ENCODE results near the gene DOCK8.

Gene DOCK8

GRCh38 chr9:479971-480350 is 265.3 kb downstream of the DOCK8 start:
- Mint-ChIP-seq H3K36me3 (peaks cover 3% of the 10 kb centered on the region), H3K4me3 (no peak overlapping the region), H3K27ac (no peak overlapping the region), H3K27me3 (no peaks in the 10 kb centered on the region), H3K4me1 (no peaks in the 10 kb centered on the region), H3K9me3 (no peaks in the 10 kb centered on the region)
- CTCF ChIA-PET: no interaction called here
- no peak for DNase-seq

DNA sequence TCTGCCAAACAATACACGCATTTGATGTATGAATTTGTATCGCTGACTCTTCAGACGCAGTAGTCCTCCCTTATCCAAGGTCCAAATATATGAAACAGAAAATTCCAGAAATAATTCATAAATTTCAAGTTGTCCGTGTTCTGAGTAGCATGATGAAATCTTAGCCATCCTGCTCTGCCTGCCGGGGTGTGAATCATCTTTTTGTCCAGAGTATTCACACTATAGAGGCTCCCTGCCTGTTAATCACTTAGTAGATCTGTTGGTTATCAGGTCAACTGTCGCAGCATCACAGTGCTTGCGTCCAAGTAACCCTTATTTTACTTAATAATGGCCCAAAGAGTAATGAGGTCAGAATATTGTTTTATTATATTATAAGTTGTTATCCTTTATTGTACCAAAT is 268.1 kb downstream of the DOCK8 start:
- H3K4me1 Mint-ChIP-seq: no peaks in the 10 kb centered on the region
- DNase-seq: no peak
- CTCF ChIA-PET: no interaction called here
- no peaks in the 10 kb centered on the region for H3K9me3 Mint-ChIP-seq
- H3K27me3 Mint-ChIP-seq: peaks cover 4% of the 10 kb centered on the region
- H3K36me3 Mint-ChIP-seq: peaks cover 3% of the 10 kb centered on the region
- H3K27ac Mint-ChIP-seq: no peak overlapping the region
- H3K4me3 Mint-ChIP-seq: no peak overlapping the region

DNA sequence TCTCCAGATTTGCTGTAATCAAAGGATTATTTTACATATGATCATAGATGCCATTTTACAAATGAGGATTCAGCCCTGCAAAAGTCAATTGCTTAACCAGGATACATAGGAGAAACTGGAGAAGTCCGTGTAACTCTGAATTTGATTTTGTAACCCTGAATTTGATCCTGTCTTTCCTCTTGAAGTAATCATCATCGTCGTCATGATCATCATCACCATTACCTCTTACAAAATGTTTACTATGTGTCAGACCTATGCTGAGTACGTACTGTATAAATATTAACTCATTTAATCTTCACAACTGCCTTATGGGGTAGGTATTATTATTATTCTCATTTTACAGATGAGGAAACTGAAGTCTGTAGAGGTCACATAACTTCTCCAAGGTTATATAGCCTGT is 271.5 kb downstream of the DOCK8 start:
- CTCF ChIA-PET: no interaction called here
- Mint-ChIP-seq H3K9me3 (no peaks in the 10 kb centered on the region), H3K36me3 (peaks cover 3% of the 10 kb centered on the region), H3K4me3 (no peak overlapping the region), H3K4me1 (no peaks in the 10 kb centered on the region), H3K27me3 (peaks cover 4% of the 10 kb centered on the region), H3K27ac (no peak overlapping the region)
- no peak for DNase-seq

- Mint-ChIP-seq H3K36me3 (peaks cover 3% of the 10 kb centered on the region), H3K4me1 (no peaks in the 10 kb centered on the region), H3K27ac (no peak overlapping the region), H3K27me3 (peaks cover 4% of the 10 kb centered on the region), H3K9me3 (no peaks in the 10 kb centered on the region), H3K4me3 (no peak overlapping the region)
- CTCF ChIA-PET: no interaction called here
- no peak for DNase-seq
These were observed 272.8 kb downstream of the DOCK8 start for GRCh38 chr9:487429-487828.

GRCh38 chr9:488448-488847 is 273.8 kb downstream of the DOCK8 start:
- Mint-ChIP-seq H3K36me3 (peaks cover 3% of the 10 kb centered on the region), H3K27me3 (peaks cover 4% of the 10 kb centered on the region), H3K9me3 (no peaks in the 10 kb centered on the region), H3K4me1 (no peaks in the 10 kb centered on the region), H3K4me3 (no peak overlapping the region), H3K27ac (no peak overlapping the region)
- CTCF ChIA-PET: no interaction called here
- no peak for DNase-seq

DNA sequence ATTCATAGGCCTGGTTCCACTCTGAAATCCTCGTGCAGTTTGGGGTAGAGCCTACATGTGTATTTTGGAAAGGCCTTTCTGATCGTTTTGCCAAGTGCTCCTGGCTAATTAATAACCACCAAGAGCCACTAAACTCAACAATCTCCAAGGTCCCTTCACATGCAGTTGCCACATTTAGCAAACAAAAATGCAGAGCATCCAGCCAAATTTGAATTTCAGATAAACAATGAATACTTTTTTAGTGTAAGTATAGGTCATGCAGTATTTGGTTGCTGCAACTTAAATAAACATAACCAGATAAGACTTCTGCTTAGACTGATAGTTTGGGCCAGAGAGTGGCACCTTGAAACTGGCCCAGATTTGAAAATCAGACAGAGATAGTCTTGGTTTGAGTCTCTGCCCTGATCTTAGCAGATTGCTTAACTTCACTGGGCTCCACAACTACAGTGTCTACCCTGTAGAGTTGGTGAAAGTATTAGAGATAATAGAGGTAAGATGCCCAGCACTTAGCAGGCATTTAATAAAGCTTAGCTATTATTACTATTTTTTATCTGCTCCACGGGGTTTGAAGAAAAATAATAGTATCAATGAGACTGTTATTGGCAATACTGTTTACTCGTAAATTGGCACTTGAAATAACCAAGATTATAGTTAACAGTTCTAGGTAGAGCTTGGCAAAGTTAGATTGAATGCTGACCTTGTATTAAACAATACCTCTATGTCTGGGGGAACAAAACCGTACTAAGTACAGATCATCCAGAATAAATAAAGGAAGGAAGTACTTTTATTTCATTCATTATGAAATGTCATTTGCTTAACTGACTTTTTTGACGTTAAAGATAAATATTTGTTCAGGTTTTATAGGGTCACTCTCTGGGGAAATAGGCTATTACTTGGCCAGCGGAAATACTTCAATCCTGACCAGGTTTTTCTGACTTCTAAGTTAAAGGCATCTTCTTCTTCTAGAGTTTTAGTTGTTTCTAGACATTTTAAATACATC is 274.8 kb downstream of the DOCK8 start:
- no peaks in the 10 kb centered on the region for H3K9me3 Mint-ChIP-seq
- no peaks in the 10 kb centered on the region for H3K36me3 Mint-ChIP-seq
- H3K27ac Mint-ChIP-seq: no peak overlapping the region
- no peak overlapping the region for H3K4me3 Mint-ChIP-seq
- DNase-seq: no peak
- H3K4me1 Mint-ChIP-seq: no peaks in the 10 kb centered on the region
- CTCF ChIA-PET: interaction anchor here (1.7 kb wide), 1 partner anchor 14 kb away, joined by 4 read pairs; no protein-coding TSS in a partner anchor
- peaks cover 4% of the 10 kb centered on the region for H3K27me3 Mint-ChIP-seq

DNA sequence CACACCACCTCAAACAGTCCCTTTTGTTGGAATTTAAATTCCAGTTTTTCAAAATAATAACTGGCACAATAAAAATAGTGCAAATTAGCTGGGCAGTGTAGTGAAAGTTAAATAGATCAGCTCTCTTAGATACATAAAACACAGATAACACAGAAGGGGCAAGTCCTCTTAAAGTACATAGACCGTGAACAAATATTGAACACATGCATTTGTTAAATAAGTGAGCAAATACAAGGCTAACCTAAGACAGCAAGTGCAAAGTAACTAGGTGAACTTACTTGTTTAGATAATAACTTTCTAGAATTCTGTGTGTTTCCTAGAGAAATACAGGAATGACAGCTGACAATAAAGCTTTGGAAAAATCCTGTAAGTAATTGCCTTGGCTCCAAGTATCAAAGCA is 280.1 kb downstream of the DOCK8 start:
- H3K36me3 Mint-ChIP-seq: no peaks in the 10 kb centered on the region
- H3K27ac Mint-ChIP-seq: no peak overlapping the region
- CTCF ChIA-PET: no interaction called here
- no peak for DNase-seq
- H3K27me3 Mint-ChIP-seq: peaks cover 21% of the 10 kb centered on the region
- no peak overlapping the region for H3K4me3 Mint-ChIP-seq
- H3K4me1 Mint-ChIP-seq: no peaks in the 10 kb centered on the region
- no peaks in the 10 kb centered on the region for H3K9me3 Mint-ChIP-seq

- DNase-seq: no peak
- Mint-ChIP-seq H3K4me1 (no peaks in the 10 kb centered on the region), H3K27me3 (peaks cover 21% of the 10 kb centered on the region), H3K9me3 (no peaks in the 10 kb centered on the region), H3K4me3 (no peak overlapping the region), H3K27ac (no peak overlapping the region), H3K36me3 (no peaks in the 10 kb centered on the region)
- CTCF ChIA-PET: no interaction called here
These were observed 281.1 kb downstream of the DOCK8 start for GRCh38 chr9:495739-496138.

DNA sequence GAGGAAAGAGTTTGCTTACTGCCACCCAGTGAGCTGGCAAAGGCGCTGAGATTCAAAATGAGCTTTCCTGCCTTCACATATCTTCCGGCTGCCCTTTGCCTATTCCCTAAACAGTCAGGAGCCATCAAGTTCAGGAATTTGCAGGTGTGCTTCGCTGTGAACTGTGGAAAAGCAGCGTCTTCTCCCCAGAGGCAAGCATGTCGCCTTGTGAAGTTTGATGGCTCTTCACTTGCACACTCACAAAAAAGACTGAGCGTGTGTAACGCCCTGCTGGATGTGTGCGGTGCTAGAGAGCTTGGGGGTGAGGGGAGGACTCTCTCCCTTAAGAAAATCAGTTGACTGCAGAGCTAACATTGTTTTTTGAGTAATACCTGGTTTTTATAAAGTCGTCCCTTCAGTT is 288.7 kb downstream of the DOCK8 start:
- H3K27me3 Mint-ChIP-seq: peaks cover 27% of the 10 kb centered on the region
- CTCF ChIA-PET: interaction anchor here (0.6 to 2.0 kb wide), 6 partner anchors 11 to 304 kb away, joined by 3 to 6 read pairs (median 4); no protein-coding TSS in a partner anchor
- peak overlapping the region; percentile 92 for H3K27ac Mint-ChIP-seq
- no peaks in the 10 kb centered on the region for H3K9me3 Mint-ChIP-seq
- peaks cover 25% of the 10 kb centered on the region for H3K4me1 Mint-ChIP-seq
- peak overlapping the region; percentile 83 for H3K4me3 Mint-ChIP-seq
- peaks cover 4% of the 10 kb centered on the region for H3K36me3 Mint-ChIP-seq
- no peak for DNase-seq

- CTCF ChIA-PET: interaction anchor here (0.8 to 2.0 kb wide), 5 partner anchors 10 to 204 kb away, joined by 3 to 6 read pairs (median 4); no protein-coding TSS in a partner anchor
- peaks cover 25% of the 10 kb centered on the region for H3K4me1 Mint-ChIP-seq
- H3K27ac Mint-ChIP-seq: peak within 1 kb of the TSS; percentile 92
- peaks cover 27% of the 10 kb centered on the region for H3K27me3 Mint-ChIP-seq
- H3K36me3 Mint-ChIP-seq: peaks cover 5% of the 10 kb centered on the region
- DNase-seq: peak; percentile 81
- H3K9me3 Mint-ChIP-seq: no peaks in the 10 kb centered on the region
- peak within 1 kb of the TSS; percentile 83 for H3K4me3 Mint-ChIP-seq
These were observed 289.5 kb downstream of the DOCK8 start, which contains the start of gene KANK1 for GRCh38 chr9:503881-504852. Gene KANK1, plus strand, starts transcription at chr9:504695.

DNA sequence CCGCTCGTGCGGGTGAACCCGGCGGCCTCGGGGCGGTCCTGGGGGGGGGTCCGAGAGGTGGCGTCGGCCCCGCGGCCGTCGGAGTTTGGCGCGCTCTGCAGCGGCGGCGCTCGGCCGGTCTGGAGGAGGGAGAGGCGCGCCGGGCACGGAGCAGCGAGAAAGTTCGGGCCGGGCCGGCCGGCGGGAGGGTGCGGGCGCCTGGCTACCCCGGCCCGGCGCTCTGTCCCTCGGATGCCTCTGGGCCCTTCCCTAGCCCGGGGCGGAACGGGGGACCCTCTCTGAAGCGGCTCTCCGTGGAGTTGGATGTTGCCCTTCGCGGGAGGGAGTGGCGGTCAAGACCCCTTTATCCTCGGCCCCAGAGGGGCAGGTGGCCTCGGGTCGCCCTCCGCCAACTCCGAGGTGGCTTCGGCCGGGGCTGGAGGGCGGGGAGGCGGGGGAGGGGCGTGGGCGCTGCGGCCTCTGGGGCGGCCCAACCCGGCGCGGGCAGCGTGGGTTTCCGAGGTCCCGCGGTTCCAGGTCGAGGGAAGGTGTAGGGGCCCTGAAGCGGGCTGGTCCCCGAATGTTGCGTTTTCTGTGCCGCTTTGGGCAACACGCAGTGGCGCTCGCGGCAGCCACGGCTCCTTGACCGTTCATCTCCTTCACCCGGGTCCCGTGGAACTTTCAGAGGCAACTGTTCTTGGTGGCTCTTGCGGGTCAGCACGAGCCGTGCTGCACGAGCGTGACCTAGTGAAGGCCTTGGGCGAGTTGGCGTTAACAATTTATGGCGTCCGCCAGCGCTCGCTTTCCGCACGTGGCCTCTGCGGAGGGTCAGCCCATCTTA is 290.5 kb downstream of the DOCK8 start:
- H3K27me3 Mint-ChIP-seq: peaks cover 27% of the 10 kb centered on the region
- H3K27ac Mint-ChIP-seq: no peak overlapping the region
- H3K4me3 Mint-ChIP-seq: peak overlapping the region; percentile 67
- no peaks in the 10 kb centered on the region for H3K9me3 Mint-ChIP-seq
- peaks cover 25% of the 10 kb centered on the region for H3K4me1 Mint-ChIP-seq
- peak; percentile 38 for DNase-seq
- peaks cover 8% of the 10 kb centered on the region for H3K36me3 Mint-ChIP-seq
- CTCF ChIA-PET: interaction anchor here (1.2 to 2.0 kb wide), 2 partner anchors 9 to 35 kb away, joined by 4 to 6 read pairs; no protein-coding TSS in a partner anchor

GRCh38 chr9:505741-506059 is 291.0 kb downstream of the DOCK8 start:
- H3K4me3 Mint-ChIP-seq: peak overlapping the region; percentile 67
- peaks cover 27% of the 10 kb centered on the region for H3K27me3 Mint-ChIP-seq
- H3K36me3 Mint-ChIP-seq: peaks cover 8% of the 10 kb centered on the region
- H3K27ac Mint-ChIP-seq: no peak overlapping the region
- H3K9me3 Mint-ChIP-seq: no peaks in the 10 kb centered on the region
- CTCF ChIA-PET: no interaction called here
- H3K4me1 Mint-ChIP-seq: peaks cover 25% of the 10 kb centered on the region
- DNase-seq: no peak

- peaks cover 27% of the 10 kb centered on the region for H3K27me3 Mint-ChIP-seq
- H3K9me3 Mint-ChIP-seq: no peaks in the 10 kb centered on the region
- H3K27ac Mint-ChIP-seq: no peak overlapping the region
- no peak for DNase-seq
- H3K4me3 Mint-ChIP-seq: no peak overlapping the region
- peaks cover 27% of the 10 kb centered on the region for H3K4me1 Mint-ChIP-seq
- CTCF ChIA-PET: interaction anchor here (1.0 kb wide), 1 partner anchor 18 kb away, joined by 3 read pairs; no protein-coding TSS in a partner anchor
- H3K36me3 Mint-ChIP-seq: peaks cover 8% of the 10 kb centered on the region
These were observed 291.6 kb downstream of the DOCK8 start for GRCh38 chr9:506281-506680.

Measured in activated naive CD4-positive, alpha-beta T cell treated with anti-CD3 and anti-CD28 coated beads, Interleukin-2, amount 10 ng/mL, durations not matched to agents 7 days and 5 days (primary cell).